IPS-NIHi11 (cell line): ENCODE data around the gene CD3E.
"Not testable (repeated sequence)": the region's sequence is repeated elsewhere in the genome, so short reads cannot be mapped to it uniquely, and the experiment has no call there.

Experiments
- DNase-seq: peaks from one replicate; pipeline ENCODE4 v3.0.0; 2012; ENCODE audit warnings: mixed read lengths, low spot score

Gene CD3E

GRCh38 chr11:118291477-118292135, 12.9 kb upstream of the CD3E start:
- DNase-seq: no peak

GRCh38 chr11:118294053-118294452, 10.5 kb upstream of the CD3E start:
- no peak for DNase-seq

GRCh38 chr11:118295199-118295598, 9.3 kb upstream of the CD3E start:
- DNase-seq: peak; percentile 36

DNA sequence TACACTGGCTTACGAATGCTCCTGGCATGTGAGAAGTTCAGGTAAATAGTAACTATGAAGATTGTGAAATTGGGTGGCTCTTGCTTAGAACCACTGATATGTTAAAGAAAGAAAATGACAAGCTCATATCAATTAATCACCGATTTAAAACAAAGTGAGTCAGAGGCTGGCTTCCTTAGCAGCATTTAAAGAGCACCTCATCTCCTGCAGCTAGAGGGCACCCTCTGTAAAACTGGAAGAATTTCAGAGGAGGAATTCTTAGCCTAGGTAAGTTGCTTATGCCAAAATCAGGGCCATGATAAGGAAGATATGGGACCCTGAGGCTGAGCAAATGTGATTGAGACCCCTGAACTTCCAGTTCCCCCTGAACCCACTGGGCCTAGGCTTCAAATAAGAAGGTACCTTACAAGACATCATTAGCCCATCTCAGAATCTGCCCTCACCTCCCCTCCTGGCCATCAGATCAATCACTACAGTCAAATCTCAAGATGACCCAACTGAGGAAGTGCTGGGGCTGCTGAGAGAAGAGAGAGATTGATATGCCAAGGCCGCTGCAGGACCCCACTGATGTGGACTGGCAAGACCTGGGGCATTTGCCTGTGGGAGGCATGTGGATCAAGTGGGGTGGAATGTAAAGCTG, 8.6 kb upstream of the CD3E start:
- DNase-seq: peak; percentile 44

DNA sequence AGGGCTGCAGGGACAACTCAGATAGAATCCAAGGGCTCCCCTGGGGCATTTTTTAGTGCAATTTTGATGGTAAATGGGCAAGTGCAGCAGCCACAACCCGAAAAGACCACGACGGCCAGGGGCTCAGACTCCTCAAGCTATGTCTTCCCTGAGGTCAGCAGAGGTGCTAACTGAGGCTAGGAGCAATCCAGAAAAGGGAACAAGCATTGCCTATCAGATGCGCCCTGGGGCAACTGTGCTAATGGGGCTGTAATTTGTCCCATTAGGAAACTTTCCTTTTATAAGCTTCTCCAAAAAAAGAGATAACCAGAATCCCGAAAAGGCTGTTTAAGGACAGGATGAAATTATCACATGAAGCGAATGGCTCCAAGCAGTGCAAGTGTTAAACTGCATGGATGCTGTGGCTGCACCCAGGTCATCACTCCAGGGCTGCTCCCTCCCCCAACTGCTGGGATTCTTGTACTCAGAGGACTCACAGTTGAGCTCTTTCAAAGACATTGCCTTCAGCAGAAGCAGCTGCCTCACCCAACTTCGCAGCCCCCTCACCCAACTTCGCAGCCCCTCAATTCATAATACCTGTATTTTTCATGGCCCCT, 2.8 kb upstream of the CD3E start:
- no peak for DNase-seq

GRCh38 chr11:118304227-118304567, 333 bp upstream of the CD3E start:
- no peak for DNase-seq

DNA sequence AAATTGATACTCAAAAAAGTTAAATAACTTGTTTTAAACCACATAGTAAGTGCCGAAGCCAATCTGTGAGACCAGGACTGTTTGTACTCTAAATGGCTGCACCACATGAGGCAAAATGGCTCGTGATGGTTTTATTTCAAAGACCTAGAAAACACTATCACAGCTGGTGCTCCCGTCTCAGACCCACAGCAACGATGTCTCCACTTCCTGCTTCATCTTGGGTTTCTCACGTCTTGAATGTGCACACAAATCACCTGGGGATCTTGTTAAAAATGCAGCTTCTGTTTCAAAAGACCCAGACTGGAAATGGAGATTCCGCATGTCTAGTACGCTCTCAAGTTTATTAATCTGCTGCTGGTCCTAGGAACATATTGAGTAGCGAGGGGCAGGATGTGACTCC, 1.2 kb downstream of the CD3E start:
- no peak for DNase-seq

DNA sequence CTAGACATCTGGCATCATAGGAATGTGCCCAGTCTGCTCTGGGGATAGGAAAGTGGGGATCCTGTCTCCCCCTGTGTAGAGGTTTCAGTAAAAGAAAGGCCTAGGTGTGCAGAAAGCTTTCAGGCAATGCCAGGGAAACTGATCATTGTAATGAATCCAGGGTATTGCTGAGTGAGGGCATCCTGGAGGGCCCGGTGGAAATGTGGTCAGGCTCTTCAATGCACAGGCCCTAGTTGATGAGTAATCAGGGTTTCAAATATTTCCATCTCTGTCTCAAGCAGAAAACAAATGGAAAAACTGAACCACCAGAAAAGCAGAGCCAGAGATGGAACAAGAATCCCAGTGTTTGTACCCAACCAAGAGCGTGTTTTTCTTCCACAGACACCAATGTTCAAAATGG, 2.0 kb downstream of the CD3E start:
- DNase-seq: no peak

GRCh38 chr11:118308995-118309528, 4.5 kb downstream of the CD3E start:
- not testable (repeated sequence) for DNase-seq

GRCh38 chr11:118310271-118310670, 5.7 kb downstream of the CD3E start:
- no peak for DNase-seq

DNA sequence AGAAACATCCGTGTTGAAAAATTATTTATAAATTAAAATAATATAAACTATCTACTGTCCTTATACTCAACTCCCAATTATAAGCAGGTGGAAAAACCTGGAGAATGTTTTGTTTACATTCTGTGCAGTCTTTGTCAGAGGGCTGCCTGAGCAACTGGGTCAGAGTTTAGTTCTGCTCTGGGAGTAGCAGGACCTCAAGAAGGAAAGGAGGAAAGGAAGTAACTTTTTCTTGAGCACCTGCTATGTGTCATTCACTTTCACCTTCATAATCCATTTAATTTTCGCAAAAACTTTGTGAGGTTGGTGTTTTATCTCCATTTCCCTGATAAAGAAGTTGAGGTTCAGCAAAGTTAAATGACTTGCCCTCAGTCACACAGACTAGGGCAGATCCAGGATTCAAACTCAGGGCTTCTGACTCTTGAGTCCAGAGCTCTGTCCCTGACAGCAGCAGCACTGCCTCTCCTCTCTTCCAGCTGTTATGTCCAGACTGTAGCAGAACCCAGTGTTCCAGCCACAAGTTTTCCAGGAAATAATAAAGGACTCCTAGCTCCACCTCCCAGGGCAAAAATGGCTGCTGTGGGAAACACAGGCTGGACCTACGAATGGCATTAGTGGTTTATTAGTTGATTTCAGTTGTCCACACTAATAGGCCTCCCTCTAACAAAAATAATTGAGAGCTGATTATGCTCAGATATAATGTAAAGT, 6.4 kb downstream of the CD3E start:
- DNase-seq: no peak

DNA sequence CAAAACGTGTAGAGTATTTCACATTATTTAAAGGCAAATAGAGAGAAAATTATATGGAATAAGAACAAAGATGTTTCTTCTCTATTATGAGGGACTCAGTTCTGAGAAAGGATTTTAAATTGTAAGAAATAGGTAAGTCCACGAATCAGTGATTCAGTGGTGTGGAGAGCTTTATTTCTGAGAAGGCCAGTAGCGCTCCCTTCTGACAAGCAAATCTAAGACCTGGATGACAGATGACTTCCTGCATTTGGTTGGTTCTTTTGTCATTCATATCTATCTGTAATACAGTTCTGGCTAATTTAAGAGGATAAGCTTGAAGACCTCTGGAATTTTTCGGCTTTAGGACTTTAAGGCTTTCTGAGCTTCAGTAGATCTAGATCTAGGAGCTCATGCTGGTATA, 7.0 kb downstream of the CD3E start:
- DNase-seq: no peak

DNA sequence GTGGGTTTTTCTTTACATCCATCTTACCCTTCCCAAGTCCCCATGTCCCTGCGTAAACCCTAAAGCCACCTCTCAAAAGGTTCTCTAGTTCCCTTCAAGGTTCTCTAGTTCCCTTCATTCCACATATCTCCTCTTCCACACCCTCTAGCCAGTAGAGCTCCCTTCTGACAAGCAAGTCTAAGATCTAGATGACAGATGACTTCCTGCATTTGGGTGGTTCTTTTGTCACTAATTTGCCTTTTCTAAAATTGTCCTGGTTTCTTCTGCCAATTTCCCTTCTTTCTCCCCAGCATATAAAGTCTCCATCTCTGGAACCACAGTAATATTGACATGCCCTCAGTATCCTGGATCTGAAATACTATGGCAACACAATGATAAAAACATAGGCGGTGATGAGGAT, 7.8 kb downstream of the CD3E start:
- DNase-seq: no peak

GRCh38 chr11:118313242-118313641, 8.7 kb downstream of the CD3E start:
- no peak for DNase-seq

DNA sequence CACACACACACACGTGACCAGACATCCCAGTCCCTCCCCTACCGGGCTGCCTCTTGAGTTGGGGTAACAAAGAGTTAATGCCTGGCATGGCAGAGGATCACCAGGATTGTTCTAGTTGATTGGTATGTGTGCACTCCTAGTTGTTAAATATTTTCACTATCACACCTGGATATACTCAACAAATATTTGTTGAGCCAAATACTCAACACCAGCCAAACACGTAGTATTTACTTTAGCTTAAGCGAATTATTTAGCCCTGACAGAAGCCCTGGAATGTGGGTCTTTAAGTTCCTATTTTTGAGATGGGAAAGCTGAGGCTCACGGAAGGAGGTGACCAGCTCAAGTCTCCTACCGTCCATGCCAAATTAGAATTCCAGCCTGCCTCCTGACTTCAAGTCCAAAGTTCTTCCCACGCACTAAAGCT, 10.5 kb downstream of the CD3E start:
- DNase-seq: no peak

DNA sequence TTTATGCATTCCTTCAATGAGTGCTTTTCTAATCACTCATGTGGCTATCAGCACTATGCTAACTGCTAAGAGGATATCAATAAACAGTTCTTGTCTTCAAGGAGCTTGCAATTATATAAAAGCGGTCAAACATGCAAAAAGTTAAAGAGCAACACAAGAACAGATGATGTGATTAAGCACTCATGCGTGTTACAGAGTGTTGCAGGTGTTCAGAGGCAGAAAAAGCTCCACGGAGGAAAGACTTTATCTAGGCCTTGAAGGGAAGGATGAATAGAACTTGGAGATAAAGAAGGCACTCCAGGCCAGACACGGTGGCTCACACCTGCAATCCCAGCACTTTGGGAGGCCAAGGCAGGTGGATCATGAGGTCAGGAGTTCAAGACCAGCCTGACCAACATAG, 13.6 kb downstream of the CD3E start:
- DNase-seq: no peak

- no peak for DNase-seq
Observed at GRCh38 chr11:118318581-118319336, 14.2 kb downstream of the CD3E start.

- DNase-seq: no peak
Observed at GRCh38 chr11:118319337-118319707, 14.8 kb downstream of the CD3E start.

- no peak for DNase-seq
Observed at GRCh38 chr11:118320515-118320914, 16.0 kb downstream of the CD3E start.

GRCh38 chr11:118321386-118322082, 17.0 kb downstream of the CD3E start:
- DNase-seq: no peak

DNA sequence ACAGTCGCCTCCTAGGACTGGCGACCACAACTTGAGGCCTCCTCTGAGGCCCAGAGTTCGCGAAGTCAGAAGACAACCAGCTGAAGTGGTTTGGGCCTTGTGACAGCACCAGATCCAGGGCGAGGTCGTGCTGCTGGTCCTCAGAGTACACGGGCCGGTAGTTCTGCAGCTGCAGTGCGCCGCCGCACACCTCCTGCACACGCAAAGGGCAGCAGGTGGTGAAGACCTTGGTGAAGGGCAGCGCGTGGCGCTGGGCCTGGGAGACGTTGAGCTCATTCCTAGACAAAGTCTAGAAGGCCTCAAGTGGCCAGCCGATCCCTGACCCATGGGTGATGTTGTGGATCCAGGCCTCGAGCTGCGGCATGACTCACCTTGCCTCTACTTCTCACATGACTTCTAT, 18.2 kb downstream of the CD3E start:
- DNase-seq: no peak

GRCh38 chr11:118325283-118325682, 20.8 kb downstream of the CD3E start:
- no peak for DNase-seq
